SH-SY5Y (cell line): ENCODE data around the gene MAST2.

Source experiments
- GATA2 ChIP-seq: IDR thresholded peaks from 2 replicates; pipeline ENCODE4 v1.6.1; 2011; ENCODE audit warnings: mild to moderate bottlenecking, low read depth, low read length
- GATA3 ChIP-seq: IDR thresholded peaks from 2 replicates; pipeline ENCODE4 v1.6.1; 2011; ENCODE audit warnings: low read depth, mild to moderate bottlenecking, low read length, moderate library complexity

DNA sequence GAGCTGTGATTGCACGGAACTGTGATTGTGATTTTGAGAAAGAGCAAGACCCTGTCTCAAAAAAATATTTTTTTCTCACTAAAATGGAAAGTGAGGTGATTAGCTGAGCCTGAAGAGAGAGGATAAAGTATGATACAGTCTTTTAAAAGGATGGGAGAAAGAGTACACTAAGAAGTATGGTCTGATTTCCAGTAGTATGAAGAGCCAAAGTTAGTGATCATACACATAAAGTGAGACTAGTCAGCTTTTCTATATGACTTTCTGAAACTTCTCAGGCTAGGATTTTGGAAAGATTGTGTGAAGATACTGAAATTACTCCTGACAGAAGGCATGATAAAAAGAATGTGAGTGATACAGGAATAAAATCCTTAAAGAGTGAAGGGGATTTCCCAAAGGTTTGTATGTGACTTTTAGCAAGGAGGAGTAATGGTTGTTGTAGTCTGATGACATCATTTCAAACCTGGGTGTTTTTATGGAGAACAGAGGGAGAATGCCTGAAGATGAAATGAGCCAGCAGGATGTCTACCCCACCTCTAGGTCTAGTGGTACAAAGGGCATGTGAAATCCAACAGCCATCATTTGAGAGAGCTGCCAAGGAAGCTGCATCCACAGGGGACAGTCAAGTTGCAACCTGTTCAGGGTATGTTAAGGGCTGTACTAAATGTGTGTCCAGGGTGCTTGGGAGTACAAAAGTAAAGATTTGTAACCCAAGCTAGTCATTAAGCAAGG lies 171.3 kb downstream of the MAST2 start:
- TF ChIP-seq GATA2 (no peak), GATA3 (no peak)
